ENCODE measurements around the gene UCP3. TPM values are rescaled to one million over a fixed set of nuclear protein-coding genes. Genes with fewer than 3 reads are reported as not detected.

The UCP3 gene
- 0.28 TPM for total RNA-seq

- ATAC-seq, result no peak
Measured at GRCh38 chr11:74008373-74009229, at the start of gene UCP3. Gene UCP3 (minus strand): TSS chr11:74009085. CDS start chr11:74007042, 2,043 bp downstream.

GRCh38 chr11:74057249-74058151, 48.6 kb upstream of the UCP3 start:
- ATAC-seq, result no peak

GRCh38 chr11:74055938-74056337, 47.1 kb upstream of the UCP3 start:
- no peak for ATAC-seq

GRCh38 chr11:74050465-74050864, 41.6 kb upstream of the UCP3 start:
- ATAC-seq, result no peak

- ATAC-seq, result no peak
Measured at GRCh38 chr11:74048993-74049392, 40.1 kb upstream of the UCP3 start.

- ATAC-seq, result no peak
Measured at GRCh38 chr11:74044538-74044937, 35.7 kb upstream of the UCP3 start.

GRCh38 chr11:74043450-74043849, 34.6 kb upstream of the UCP3 start:
- ATAC-seq, result no peak

GRCh38 chr11:74037309-74037708, 28.4 kb upstream of the UCP3 start:
- peak; percentile 70 for ATAC-seq

- ATAC-seq, result peak; percentile 79
Measured at GRCh38 chr11:74035264-74035663, 26.4 kb upstream of the UCP3 start.

GRCh38 chr11:74033046-74033445, 24.2 kb upstream of the UCP3 start:
- no peak for ATAC-seq

- no peak for ATAC-seq
Measured at GRCh38 chr11:74030723-74031676, 22.1 kb upstream of the UCP3 start.

- no peak for ATAC-seq
Measured at GRCh38 chr11:74025467-74026166, 16.7 kb upstream of the UCP3 start.

- no peak for ATAC-seq
Measured at GRCh38 chr11:74024261-74025029, 15.6 kb upstream of the UCP3 start.

GRCh38 chr11:74023276-74023675, 14.4 kb upstream of the UCP3 start:
- no peak for ATAC-seq

- no peak for ATAC-seq
Measured at GRCh38 chr11:74022546-74022945, 13.7 kb upstream of the UCP3 start.

- ATAC-seq, result no peak
Measured at GRCh38 chr11:74021998-74022397, 13.1 kb upstream of the UCP3 start.

GRCh38 chr11:74020539-74020938, 11.7 kb upstream of the UCP3 start:
- ATAC-seq, result no peak

- ATAC-seq, result peak; percentile 39
Measured at GRCh38 chr11:74019860-74020259, 11.0 kb upstream of the UCP3 start.

GRCh38 chr11:74019104-74019738, 10.3 kb upstream of the UCP3 start:
- no peak for ATAC-seq

GRCh38 chr11:74018331-74019005, 9.6 kb upstream of the UCP3 start:
- peak; percentile 82 for ATAC-seq

Measured in esophagus mucosa (tissue), 1 donor.